Stomach (tissue), 9 donors: Measurements from ENCODE around the gene NKX6-2. TPM values are rescaled to one million over a fixed set of nuclear protein-coding genes. Genes with fewer than 3 reads are reported as not detected.

Experiments used
- DNase-seq, 2 donors: peaks; one replicate each; pipeline versions ENCODE4 v3.0.0 to v3.0.0-alpha.2; 2013 to 2019
- H3K27ac ChIP-seq, 5 donors: fragments of 200-600 bp in 4 of 5; sonication (generic) in 4 of 5; one replicate each; pipeline ENCODE4 v1.5.1; 2013 to 2019; ENCODE audit warnings: mild to moderate bottlenecking in 1 of 5, moderate library complexity in 1 of 5
- H3K27me3 ChIP-seq, 3 donors: fragments of 200-600 bp; sonication (generic); one replicate each; pipeline ENCODE4 v1.5.1; 2017 to 2019; ENCODE audit warnings: mixed run types in 1 of 3
- H3K36me3 ChIP-seq, 4 donors: fragments of 200-600 bp; sonication (generic); 1 replicate in 3 of 4; 2 replicates in 1 of 4; pipeline ENCODE4 v1.5.1; 2016 to 2019
- H3K4me1 ChIP-seq, 4 donors: fragments of 200-600 bp; sonication (generic); one replicate each; pipeline ENCODE4 v1.5.1; 2016 to 2019
- H3K4me3 ChIP-seq, 4 donors: fragments of 200-600 bp; sonication (generic) in 3 of 4; one replicate each; pipeline ENCODE4 v1.5.1; 2016 to 2019; ENCODE audit warnings: mild to moderate bottlenecking in 1 of 4
- H3K9me3 ChIP-seq, 4 donors: fragments of 200-600 bp; sonication (generic); one replicate each; pipeline ENCODE4 v1.5.1; 2016 to 2019
- EP300 ChIP-seq: sonication (generic); formaldehyde crosslinking; IDR thresholded peaks from one replicate; pipeline ENCODE4 v1.6.1; 2017; ENCODE audit warnings: antibody characterized with exemption
- POLR2A ChIP-seq, 4 donors: fragments of 450-650 bp; IDR thresholded peaks; one replicate each; pipeline ENCODE4 v1.6.1; 2016; ENCODE audit warnings: antibody characterized with exemption in 4 of 4, control low read depth in 2 of 4, mild to moderate bottlenecking in 1 of 4, moderate library complexity in 1 of 4
- POLR2AphosphoS5 ChIP-seq, 3 donors: sonication (generic); formaldehyde crosslinking; IDR thresholded peaks; one replicate each; pipeline ENCODE4 v1.6.1; 2016; ENCODE audit warnings: antibody characterized with exemption in 3 of 3
- WGBS, 5 donors: extraction: QIAGEN DNeasy Blood & Tissue Kit in 3 of 5; methylation state at CpG; one replicate each; pipeline versions ENCODE4 v1.1.5 to v1.1.7; 2013 to 2018; 5-methylcytosine and 5-hydroxymethylcytosine counted together
- intact Hi-C: fragments of 100-400 bp; cut with DNase I; formaldehyde crosslinking; loops from one replicate; pipeline ENCODE4 v1.15.1; 2023; ENCODE audit warnings: low total_unique reads
- polyA plus RNA-seq, 3 donors: library from polyadenylated mRNA; stranded (reverse); fragments of 200-250 nt; gene quantifications; one replicate each; pipeline ENCODE4 v1.2.3, GENCODE V29; 2013
- total RNA-seq, 5 donors: library from RNA; depleted of rRNA; stranded (reverse); fragments of >200 nt; gene quantifications; one replicate each; pipeline versions ENCODE4 v1.1.0 to v1.2.3, GENCODE V29; 2014 to 2016
- TF ChIP-seq, protein P1 (sequence below), 7 experiments: fragments of 450-650 bp in 4 of 7; fragments of 200-600 bp in 3 of 7; sonication (generic) in 3 of 7; IDR thresholded peaks; one replicate each; pipeline ENCODE4 v1.5.1; 2016 to 2019; ENCODE audit warnings: antibody characterized with exemption in 7 of 7, control low read depth in 2 of 7, mild to moderate bottlenecking in 1 of 7
- donor health status: healthy with polysubstance abuse.
- donor health status: Bipolar disorder and iron deficiency.
- donor health status: healthy.

The NKX6-2 gene
- total and polyA plus RNA-seq, 8 donors = 0.65 to 75.8 (median 10.0) TPM; not detected in 2

DNA sequence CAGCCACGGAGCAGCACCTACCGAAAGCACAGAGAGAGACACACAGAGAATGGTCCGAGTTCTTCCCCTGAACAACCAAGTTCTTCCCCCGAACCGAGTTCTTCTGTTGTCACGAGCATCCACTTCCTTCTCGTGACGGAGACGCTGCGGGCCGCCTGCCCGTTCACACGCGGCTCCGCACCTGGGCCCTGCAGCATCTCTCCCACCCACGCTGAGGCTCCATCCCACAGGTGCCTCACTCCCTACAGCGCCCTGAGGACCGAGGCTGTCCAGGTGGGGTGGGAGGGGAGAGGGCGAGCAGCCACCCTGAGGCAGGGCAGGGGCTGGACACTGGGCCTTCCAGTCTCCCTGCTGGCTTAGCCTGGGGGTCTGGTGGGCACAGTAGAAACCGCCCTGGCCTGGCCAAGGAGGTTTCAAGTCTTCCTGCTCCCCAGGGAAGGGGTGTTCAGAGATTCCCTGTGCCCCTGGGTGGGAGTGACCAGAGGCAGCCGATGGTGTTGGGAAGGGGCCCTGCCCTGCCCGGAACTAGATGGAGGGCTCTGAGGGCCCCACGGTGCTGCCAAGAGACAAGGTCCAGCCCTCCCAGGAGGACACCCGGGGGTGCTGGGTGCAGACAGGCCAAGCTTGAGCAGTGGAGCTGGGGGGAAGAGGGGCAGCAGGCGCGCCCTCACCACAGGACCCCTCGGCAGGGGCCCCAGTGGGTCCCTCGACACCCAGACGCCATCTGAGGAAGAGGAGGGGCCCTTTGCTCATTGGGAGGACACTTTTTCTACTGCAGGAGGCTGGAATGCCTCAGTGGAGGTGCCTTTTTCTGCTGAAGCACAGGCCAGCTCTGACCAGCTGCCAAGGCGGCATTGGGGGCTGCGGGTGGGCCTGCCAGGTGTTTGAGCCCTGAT is 5.2 kb upstream of the NKX6-2 start:
- Histone ChIP-seq H3K4me3 (no peak overlapping the region), H3K27ac (no peak overlapping the region), H3K36me3 (no peaks in the 10 kb centered on the region), H3K4me1 (peaks cover 25 to 31% (median 26%) of the 10 kb centered on the region in 4 donors), H3K27me3 (peaks cover 37 to 75% (median 41%) of the 10 kb centered on the region in 3 donors), H3K9me3 (no peaks in the 10 kb centered on the region)
- TF ChIP-seq, protein P1, sequence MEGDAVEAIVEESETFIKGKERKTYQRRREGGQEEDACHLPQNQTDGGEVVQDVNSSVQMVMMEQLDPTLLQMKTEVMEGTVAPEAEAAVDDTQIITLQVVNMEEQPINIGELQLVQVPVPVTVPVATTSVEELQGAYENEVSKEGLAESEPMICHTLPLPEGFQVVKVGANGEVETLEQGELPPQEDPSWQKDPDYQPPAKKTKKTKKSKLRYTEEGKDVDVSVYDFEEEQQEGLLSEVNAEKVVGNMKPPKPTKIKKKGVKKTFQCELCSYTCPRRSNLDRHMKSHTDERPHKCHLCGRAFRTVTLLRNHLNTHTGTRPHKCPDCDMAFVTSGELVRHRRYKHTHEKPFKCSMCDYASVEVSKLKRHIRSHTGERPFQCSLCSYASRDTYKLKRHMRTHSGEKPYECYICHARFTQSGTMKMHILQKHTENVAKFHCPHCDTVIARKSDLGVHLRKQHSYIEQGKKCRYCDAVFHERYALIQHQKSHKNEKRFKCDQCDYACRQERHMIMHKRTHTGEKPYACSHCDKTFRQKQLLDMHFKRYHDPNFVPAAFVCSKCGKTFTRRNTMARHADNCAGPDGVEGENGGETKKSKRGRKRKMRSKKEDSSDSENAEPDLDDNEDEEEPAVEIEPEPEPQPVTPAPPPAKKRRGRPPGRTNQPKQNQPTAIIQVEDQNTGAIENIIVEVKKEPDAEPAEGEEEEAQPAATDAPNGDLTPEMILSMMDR (IDR thresholded peaks at IDR 0.05) = no peak
- TF ChIP-seq POLR2AphosphoS5 (IDR thresholded peaks at IDR 0.05) (no peak), POLR2A (IDR thresholded peaks at IDR 0.05) (no peak), EP300 (no peak)
- WGBS, 5 donors = 57 to 65% (median 60%) methylated on average over 28 to 31 of the region's 31 CpGs
- intact Hi-C loops = no loop called here
- DNase-seq = no peak

DNA sequence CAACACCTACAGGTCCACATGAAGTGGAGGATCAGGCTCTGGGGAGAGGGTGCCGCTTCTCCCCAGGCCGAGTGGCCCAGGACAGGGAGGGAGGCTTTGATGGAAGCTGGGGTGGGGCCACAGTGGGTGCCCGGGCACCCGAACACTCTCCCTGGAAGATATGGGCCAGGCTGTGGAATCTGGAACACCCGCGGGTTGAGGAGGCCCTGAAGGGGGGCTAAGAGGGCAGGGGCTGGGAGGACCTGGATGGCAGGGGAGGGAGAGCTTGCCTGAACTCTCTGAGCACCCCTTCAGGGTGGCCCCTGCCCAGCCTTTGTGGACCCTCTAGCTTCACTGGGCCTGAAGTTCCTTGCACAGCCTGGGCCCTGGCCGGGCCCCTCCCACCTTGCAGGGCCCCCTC is 4.5 kb upstream of the NKX6-2 start:
- Histone ChIP-seq H3K27ac (no peak overlapping the region), H3K27me3 (peaks cover 39 to 80% (median 46%) of the 10 kb centered on the region in 3 donors), H3K4me3 (no peak overlapping the region), H3K36me3 (no peaks in the 10 kb centered on the region), H3K9me3 (no peaks in the 10 kb centered on the region), H3K4me1 (peaks cover 27 to 35% (median 29%) of the 10 kb centered on the region in 4 donors)
- TF ChIP-seq POLR2AphosphoS5 (IDR thresholded peaks at IDR 0.05) (no peak), POLR2A (IDR thresholded peaks at IDR 0.05) (no peak), EP300 (no peak)
- TF ChIP-seq, protein P1 (IDR thresholded peaks at IDR 0.05) = no peak
- WGBS, 5 donors = 42 to 60% (median 53%) methylated on average over 7 of the region's 7 CpGs
- DNase-seq = no peak
- intact Hi-C loops = no loop called here

DNA sequence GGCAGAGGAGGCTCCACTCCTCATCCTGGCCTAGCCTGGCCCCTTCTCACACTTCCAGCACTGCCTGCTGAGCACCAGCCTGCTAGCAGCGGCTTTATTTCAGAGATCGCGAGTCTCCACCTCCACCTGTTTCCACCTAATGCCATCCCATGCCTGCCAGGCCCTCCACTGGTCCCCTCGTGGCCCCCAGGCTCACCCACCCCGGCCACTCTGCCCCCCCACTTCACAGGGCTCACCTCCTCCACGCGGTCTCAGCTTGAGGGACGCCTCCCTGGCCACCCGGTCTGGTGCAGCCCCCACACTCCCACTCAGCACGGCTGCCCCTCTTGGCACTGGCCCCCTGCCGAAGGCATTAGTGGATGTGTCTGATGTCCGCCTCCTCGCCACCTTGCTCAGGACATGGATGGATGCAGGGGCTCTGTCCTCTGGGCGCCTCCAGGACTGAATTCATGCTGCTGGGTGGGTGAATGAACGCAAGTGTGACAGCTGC is 3.8 kb upstream of the NKX6-2 start:
- DNase-seq = no peak
- H3K27ac ChIP-seq = no peak overlapping the region
- H3K4me1 ChIP-seq = peaks cover 27 to 43% (median 37%) of the 10 kb centered on the region in 4 donors
- intact Hi-C loops = loop anchor here (10.0 kb wide), 1 partner anchor 135 kb away; no protein-coding TSS in a partner anchor
- peaks cover 47 to 88% (median 53%) of the 10 kb centered on the region in 3 donors for H3K27me3 ChIP-seq
- peaks cover 0 to 7% (median 0%) of the 10 kb centered on the region in 4 donors for H3K9me3 ChIP-seq
- 66 to 81% (median 77%) methylated on average over 12 to 15 of the region's 15 CpGs for WGBS, 5 donors
- TF ChIP-seq POLR2A (IDR thresholded peaks at IDR 0.05) = no peak
- TF ChIP-seq POLR2AphosphoS5 (IDR thresholded peaks at IDR 0.05) = no peak
- no peak for TF ChIP-seq EP300
- TF ChIP-seq, protein P1 (IDR thresholded peaks at IDR 0.05) = no peak
- no peaks in the 10 kb centered on the region for H3K36me3 ChIP-seq
- no peak overlapping the region for H3K4me3 ChIP-seq

DNA sequence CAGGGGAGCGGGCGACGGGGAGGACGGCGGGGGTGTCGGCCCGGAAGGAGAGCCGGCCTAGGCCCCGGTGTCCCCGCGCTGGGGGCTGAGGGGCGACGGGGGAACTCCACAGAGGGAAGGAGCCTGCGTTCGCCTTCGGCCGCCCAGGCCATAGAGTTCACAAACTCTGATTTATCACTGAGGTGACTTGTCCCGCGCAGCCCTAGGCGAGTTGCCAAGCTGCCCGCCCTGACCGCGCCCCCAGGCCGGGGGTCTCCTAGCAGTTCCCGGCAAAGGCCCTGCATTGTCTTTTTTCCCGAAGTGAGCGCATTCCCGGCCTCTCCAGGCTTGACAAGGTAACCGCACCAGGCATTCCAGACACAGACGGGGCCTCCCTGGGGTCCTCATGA is 2.9 kb upstream of the NKX6-2 start:
- Histone ChIP-seq H3K9me3 (peaks cover 0 to 15% (median 5%) of the 10 kb centered on the region in 4 donors), H3K36me3 (peaks cover 0 to 2% (median under 1%) of the 10 kb centered on the region in 4 donors), H3K27ac (no peak overlapping the region), H3K4me1 (peaks cover 27 to 48% (median 40%) of the 10 kb centered on the region in 4 donors), H3K27me3 (peaks cover 51 to 92% (median 59%) of the 10 kb centered on the region in 3 donors), H3K4me3 (peak overlapping the region in 1 of 4 donors; percentile 48)
- intact Hi-C loops = loop anchor here (10.0 kb wide), 1 partner anchor 134 kb away; no protein-coding TSS in a partner anchor
- DNase-seq = no peak
- no peak for TF ChIP-seq EP300
- TF ChIP-seq, protein P1 (IDR thresholded peaks at IDR 0.05) = peak in 1 of 7 experiments; percentile 0
- 8 to 60% (median 17%) methylated on average over 1 to 30 of the region's 30 CpGs for WGBS, 5 donors
